Transverse colon (tissue), 4 donors: Measurements from ENCODE around the gene KPNA2. TPM values are rescaled to one million over a fixed set of nuclear protein-coding genes. Genes with fewer than 3 reads are reported as not detected.
"Not testable (repeated sequence)": the region's sequence is repeated elsewhere in the genome, so short reads cannot be mapped to it uniquely, and the experiment has no call there.

ENCODE experiments used
- DNase-seq: peaks from one replicate; pipeline ENCODE4 v3.0.0-alpha.2; 2019
- H3K27ac ChIP-seq, 4 donors: fragments of 200-600 bp; sonication (generic); 2 replicates each; pipeline ENCODE4 v1.5.1; 2016 to 2018; ENCODE audit warnings: inconsistent platforms in 4 of 4
- H3K27me3 ChIP-seq: fragments of 200-600 bp; sonication (generic); 2 replicates; pipeline ENCODE4 v1.5.1; 2017; ENCODE audit warnings: inconsistent platforms
- H3K36me3 ChIP-seq, 4 donors: fragments of 200-600 bp; sonication (generic); 2 replicates each; pipeline ENCODE4 v1.5.1; 2017 to 2019; ENCODE audit warnings: inconsistent platforms in 4 of 4
- H3K4me1 ChIP-seq, 4 donors: fragments of 200-600 bp; sonication (generic); 2 replicates each; pipeline ENCODE4 v1.5.1; 2017 to 2020; ENCODE audit warnings: inconsistent platforms in 4 of 4
- H3K4me3 ChIP-seq, 4 donors: fragments of 200-600 bp; sonication (generic); 1 replicate in 1 of 4; 2 replicates in 3 of 4; pipeline versions ENCODE4 v1.5.1 to v1.6.1; 2017 to 2019; ENCODE audit warnings: inconsistent platforms in 4 of 4
- H3K9me3 ChIP-seq, 2 donors: fragments of 200-600 bp; sonication (generic); 2 replicates each; pipeline ENCODE4 v1.5.1; 2017 to 2019; ENCODE audit warnings: inconsistent platforms in 2 of 2
- EP300 ChIP-seq: sonication (generic); formaldehyde crosslinking; IDR thresholded peaks from one replicate; pipeline ENCODE4 v1.6.1; 2017; ENCODE audit warnings: antibody characterized with exemption, low read depth
- POLR2A ChIP-seq: fragments of 450-650 bp; IDR thresholded peaks from one replicate; pipeline ENCODE4 v1.6.1; 2016; ENCODE audit warnings: antibody characterized with exemption, mild to moderate bottlenecking, moderate library complexity
- POLR2AphosphoS5 ChIP-seq, 3 donors: sonication (generic); formaldehyde crosslinking; IDR thresholded peaks; one replicate each; pipeline ENCODE4 v1.6.1; 2016; ENCODE audit warnings: antibody characterized with exemption in 3 of 3
- whole genome bisulfite sequencing, 2 donors: methylation state at CpG; one replicate each; pipeline ENCODE4 v1.1.5; 2018; ENCODE audit warnings: low coverage in 1 of 2; 5-methylcytosine and 5-hydroxymethylcytosine counted together
- in situ Hi-C, 4 donors: fragments of 200-750 bp; cut with MboI; loops; one replicate each; pipeline versions ENCODE4 v1.15.0 to v1.15.1; 2017; ENCODE audit warnings: low sequenced_read_pairs in 3 of 4, low pct_ligation_motif_present in 1 of 4, low pct_unique_long_range_greater_than_20kb in 1 of 4
- intact Hi-C: fragments of 100-400 bp; cut with DNase I; formaldehyde crosslinking; loops from one replicate; pipeline ENCODE4 v1.15.1; 2023; ENCODE audit warnings: low total_unique reads
- total RNA-seq, 4 donors: library from RNA; depleted of rRNA; stranded (reverse); fragments of >200 nt; gene quantifications; one replicate each; pipeline ENCODE4 v1.1.0, GENCODE V29; 2016
- TF ChIP-seq, protein P1 (sequence below), 5 experiments: fragments of 200-600 bp in 3 of 5; fragments of 450-650 bp in 2 of 5; sonication (generic) in 3 of 5; IDR thresholded peaks; 1 replicate in 2 of 5; 2 replicates in 3 of 5; pipeline ENCODE4 v1.5.1; 2016 to 2017; ENCODE audit warnings: antibody characterized with exemption in 5 of 5, inconsistent platforms in 3 of 5, mild to moderate bottlenecking in 2 of 5, moderate library complexity in 1 of 5

KPNA2 gene
- total RNA-seq, 4 donors from 2014 or later: 3.4 to 21.5 (median 11.0) TPM

DNA sequence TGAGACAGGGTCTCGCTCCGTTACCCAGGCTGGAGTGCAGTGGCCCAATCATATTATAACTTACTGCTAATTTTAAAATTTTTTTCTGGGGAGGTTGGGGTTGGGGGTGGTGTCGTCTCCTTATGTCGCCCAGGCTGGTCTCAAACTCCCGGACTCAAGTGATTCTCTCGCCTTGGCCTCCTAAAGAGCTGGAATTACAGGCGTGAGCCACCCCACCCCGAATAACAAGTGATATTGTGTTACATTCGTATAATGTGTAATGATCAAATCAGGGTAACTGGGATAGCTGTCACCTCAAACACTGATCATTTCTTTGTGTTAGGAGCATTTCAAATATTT is 16.2 kb upstream of the KPNA2 start:
- no peaks in the 10 kb centered on the region for H3K36me3 ChIP-seq
- DNase-seq: no peak
- 74 to 76% methylated on average over 4 to 9 of the region's 9 CpGs for WGBS, 2 donors
- H3K27me3 ChIP-seq: no peaks in the 10 kb centered on the region
- peaks cover 0 to 8% (median 3%) of the 10 kb centered on the region in 4 donors for H3K4me1 ChIP-seq
- in situ Hi-C loops: no loop called here
- H3K9me3 ChIP-seq: no peaks in the 10 kb centered on the region
- intact Hi-C loops: no loop called here
- TF ChIP-seq, protein P1, sequence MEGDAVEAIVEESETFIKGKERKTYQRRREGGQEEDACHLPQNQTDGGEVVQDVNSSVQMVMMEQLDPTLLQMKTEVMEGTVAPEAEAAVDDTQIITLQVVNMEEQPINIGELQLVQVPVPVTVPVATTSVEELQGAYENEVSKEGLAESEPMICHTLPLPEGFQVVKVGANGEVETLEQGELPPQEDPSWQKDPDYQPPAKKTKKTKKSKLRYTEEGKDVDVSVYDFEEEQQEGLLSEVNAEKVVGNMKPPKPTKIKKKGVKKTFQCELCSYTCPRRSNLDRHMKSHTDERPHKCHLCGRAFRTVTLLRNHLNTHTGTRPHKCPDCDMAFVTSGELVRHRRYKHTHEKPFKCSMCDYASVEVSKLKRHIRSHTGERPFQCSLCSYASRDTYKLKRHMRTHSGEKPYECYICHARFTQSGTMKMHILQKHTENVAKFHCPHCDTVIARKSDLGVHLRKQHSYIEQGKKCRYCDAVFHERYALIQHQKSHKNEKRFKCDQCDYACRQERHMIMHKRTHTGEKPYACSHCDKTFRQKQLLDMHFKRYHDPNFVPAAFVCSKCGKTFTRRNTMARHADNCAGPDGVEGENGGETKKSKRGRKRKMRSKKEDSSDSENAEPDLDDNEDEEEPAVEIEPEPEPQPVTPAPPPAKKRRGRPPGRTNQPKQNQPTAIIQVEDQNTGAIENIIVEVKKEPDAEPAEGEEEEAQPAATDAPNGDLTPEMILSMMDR (IDR thresholded peaks at IDR 0.05): no peak
- no peak for TF ChIP-seq POLR2AphosphoS5 (IDR thresholded peaks at IDR 0.05)
- peak overlapping the region; percentile 90 to 91 (median 91) for H3K27ac ChIP-seq
- peak overlapping the region in 2 of 4 donors; percentile 50 to 81 for H3K4me3 ChIP-seq

DNA sequence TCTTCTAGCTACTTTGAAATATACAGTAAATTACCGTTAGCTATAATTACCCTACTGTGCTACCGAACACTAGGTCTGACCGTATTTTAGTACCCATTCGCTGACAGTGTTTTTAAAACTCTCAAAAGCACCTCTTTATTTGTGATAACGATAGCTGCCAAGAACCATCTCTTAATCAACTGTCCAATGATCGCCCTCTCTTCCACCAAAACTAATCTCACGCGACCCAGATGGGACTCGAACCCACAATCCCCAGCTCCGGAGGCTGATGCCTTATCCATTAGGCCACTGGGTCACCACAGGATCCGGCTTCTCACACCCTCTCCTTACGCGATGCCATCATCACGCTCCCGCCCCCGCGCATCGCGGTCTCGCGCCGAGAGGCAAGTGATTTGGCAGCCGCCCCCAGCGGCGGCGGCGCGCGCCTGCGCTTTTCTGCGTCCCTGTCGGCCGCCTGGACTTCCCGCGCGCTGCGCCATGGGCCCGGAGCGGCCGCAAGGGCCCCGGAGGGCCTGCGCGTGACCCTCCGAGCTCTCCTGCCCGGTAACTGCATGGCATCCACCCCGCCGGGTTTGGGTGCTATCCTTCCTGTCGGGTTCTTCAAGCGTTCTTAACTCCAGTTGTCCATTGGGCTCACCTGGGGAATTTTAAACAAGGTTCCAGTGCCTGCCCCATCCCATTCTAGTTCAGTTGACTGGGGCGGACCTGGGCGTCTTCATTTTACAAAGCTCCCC is 15.7 kb upstream of the KPNA2 start:
- peak overlapping the region; percentile 50 to 81 (median 60) for H3K4me3 ChIP-seq
- H3K9me3 ChIP-seq: no peaks in the 10 kb centered on the region
- H3K4me1 ChIP-seq: peaks cover 0 to 8% (median 3%) of the 10 kb centered on the region in 4 donors
- no peaks in the 10 kb centered on the region for H3K27me3 ChIP-seq
- no peaks in the 10 kb centered on the region for H3K36me3 ChIP-seq
- in situ Hi-C loops: no loop called here
- intact Hi-C loops: no loop called here
- whole genome bisulfite sequencing, 2 donors: 1 to 3% methylated on average over 8 to 41 of the region's 51 CpGs
- TF ChIP-seq POLR2A (peak; percentile 64), POLR2AphosphoS5 (IDR thresholded peaks at IDR 0.05) (peak; percentile 31 to 58 (median 38)), EP300 (no peak)
- TF ChIP-seq, protein P1 (IDR thresholded peaks at IDR 0.05): peak; percentile 46 to 90 (median 62)
- H3K27ac ChIP-seq: peak overlapping the region; percentile 90 to 91 (median 91)
- DNase-seq: peak; percentile 98

DNA sequence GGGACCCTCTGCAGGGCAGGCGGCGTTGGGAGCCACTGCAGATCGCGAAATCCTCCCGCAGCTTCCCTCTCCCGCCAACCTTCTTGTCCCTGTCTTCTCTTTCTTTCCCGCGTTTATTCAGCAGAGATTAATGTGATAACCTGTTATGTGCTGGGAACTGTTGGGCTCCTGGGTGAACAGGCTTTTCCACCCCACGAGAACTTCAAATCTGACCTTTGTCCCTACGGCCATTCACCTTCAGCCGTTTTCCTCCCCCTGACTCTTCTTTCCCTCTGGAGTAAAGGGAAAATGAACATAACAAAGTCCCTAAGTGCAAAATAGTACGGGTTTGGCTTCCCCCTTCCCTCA is 15.2 kb upstream of the KPNA2 start:
- no peaks in the 10 kb centered on the region for H3K27me3 ChIP-seq
- peaks cover 0 to 8% (median 3%) of the 10 kb centered on the region in 4 donors for H3K4me1 ChIP-seq
- peak overlapping the region; percentile 50 to 81 (median 60) for H3K4me3 ChIP-seq
- intact Hi-C loops: no loop called here
- no peak for DNase-seq
- H3K36me3 ChIP-seq: no peaks in the 10 kb centered on the region
- 1 to 2% methylated on average over 6 to 12 of the region's 12 CpGs for WGBS, 2 donors
- peak overlapping the region; percentile 90 to 91 (median 91) for H3K27ac ChIP-seq
- TF ChIP-seq, protein P1 (IDR thresholded peaks at IDR 0.05): no peak
- TF ChIP-seq EP300 (no peak), POLR2AphosphoS5 (IDR thresholded peaks at IDR 0.05) (no peak), POLR2A (no peak)
- H3K9me3 ChIP-seq: no peaks in the 10 kb centered on the region
- in situ Hi-C loops: no loop called here

DNA sequence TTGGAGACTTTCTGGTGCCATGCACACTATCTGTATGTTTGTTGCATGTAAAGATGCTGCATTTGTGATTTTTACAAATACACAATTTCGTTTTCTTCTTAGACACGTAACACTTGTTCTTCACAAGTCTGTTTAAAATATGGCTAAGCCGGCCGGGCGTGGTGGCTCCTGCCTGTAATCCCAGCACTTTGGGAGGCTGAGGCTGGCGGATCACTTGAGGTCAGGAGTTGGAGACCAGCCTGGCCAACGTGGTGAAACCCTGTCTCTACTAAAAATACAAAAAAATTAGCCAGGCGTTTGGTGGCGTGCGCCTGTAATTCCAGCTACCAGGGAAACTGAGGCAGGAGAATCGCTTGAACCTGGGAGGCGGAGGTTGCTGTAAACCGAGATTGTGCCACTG is 14.7 kb upstream of the KPNA2 start:
- H3K27me3 ChIP-seq, intact Hi-C loops, H3K4me1 ChIP-seq, H3K36me3 ChIP-seq, H3K9me3 ChIP-seq, in situ Hi-C loops, DNase-seq: not testable (repeated sequence)
- 73 to 78% methylated on average over 9 to 13 of the region's 13 CpGs for WGBS, 2 donors
- Histone ChIP-seq H3K4me3 (peak overlapping the region in 3 of 4 donors; percentile 50 to 81 (median 59)), H3K27ac (peak overlapping the region; percentile 90 to 91 (median 91))

DNA sequence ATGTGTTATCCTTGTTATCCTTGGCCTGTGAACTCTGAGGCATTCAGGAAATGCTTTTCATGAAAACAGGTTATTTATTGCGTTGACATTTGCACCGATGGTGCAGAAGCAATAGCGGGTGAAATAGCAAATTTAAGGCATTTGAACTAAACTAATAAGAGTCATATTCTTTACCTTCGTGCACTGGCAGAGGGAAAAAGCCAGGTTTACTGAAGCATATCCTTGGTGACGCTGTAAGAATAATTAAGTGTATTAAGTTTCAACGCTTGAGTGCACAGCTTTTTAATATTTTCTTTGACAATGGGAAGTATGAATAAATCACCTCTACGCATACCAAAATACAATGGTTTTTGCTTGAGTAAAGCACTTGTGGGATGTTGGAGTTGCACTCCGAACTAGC is 13.6 kb upstream of the KPNA2 start:
- in situ Hi-C loops (no loop called here), intact Hi-C loops (no loop called here)
- H3K9me3 ChIP-seq: no peaks in the 10 kb centered on the region
- no peaks in the 10 kb centered on the region for H3K36me3 ChIP-seq
- TF ChIP-seq EP300 (no peak), POLR2AphosphoS5 (IDR thresholded peaks at IDR 0.05) (no peak), POLR2A (no peak)
- TF ChIP-seq, protein P1 (IDR thresholded peaks at IDR 0.05): no peak
- 91 to 93% methylated on average over 8 of the region's 8 CpGs for WGBS, 2 donors
- H3K27ac ChIP-seq: no peak overlapping the region
- no peaks in the 10 kb centered on the region for H3K27me3 ChIP-seq
- H3K4me1 ChIP-seq: peaks cover 0 to 8% (median 3%) of the 10 kb centered on the region in 4 donors
- DNase-seq: no peak
- no peak overlapping the region for H3K4me3 ChIP-seq

DNA sequence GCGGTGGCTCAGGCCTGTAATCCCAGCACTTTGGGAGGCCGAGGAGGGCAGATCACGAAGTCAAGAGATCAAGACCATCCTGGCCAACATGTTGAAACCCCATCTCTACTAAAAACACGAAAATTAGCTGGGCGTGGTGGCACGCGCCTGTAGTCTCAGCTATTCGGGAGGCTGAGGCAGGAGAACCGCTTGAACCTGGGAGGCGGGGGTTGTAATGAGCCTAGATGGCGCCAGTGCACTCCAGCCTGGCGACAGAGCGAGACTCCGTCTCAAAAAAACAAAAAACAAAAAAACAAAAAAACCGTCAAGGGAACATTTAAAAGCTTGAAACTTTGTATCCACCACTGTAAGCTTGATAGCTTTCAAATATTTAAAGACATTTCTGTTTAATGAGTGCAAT is 13.0 kb upstream of the KPNA2 start:
- DNase-seq, H3K27me3 ChIP-seq, H3K9me3 ChIP-seq, in situ Hi-C loops, H3K4me1 ChIP-seq, H3K36me3 ChIP-seq, H3K4me3 ChIP-seq, intact Hi-C loops, H3K27ac ChIP-seq: not testable (repeated sequence)
- 95 to 99% methylated on average over 7 to 15 of the region's 15 CpGs for WGBS, 2 donors
